SK-N-SH (cell line): ENCODE measurements around the gene CEP85. TPM values are rescaled to one million over a fixed set of nuclear protein-coding genes. Genes with fewer than 3 reads are reported as not detected.

Source experiments
- CTCF ChIA-PET: fragments of 300-600, 350-600 bp; formaldehyde crosslinking; extraction: SDS; loops from one replicate; lab custom pipeline; 2021; lab: Yijun Ruan, JAX
- POLR2A ChIA-PET: fragments of 350-600 bp; sonication (Branson Sonifier 250); formaldehyde crosslinking; extraction: SDS; loops from one replicate; lab custom pipeline; 2020; ENCODE audit warnings: antibody characterized with exemption, inconsistent platforms; lab: Yijun Ruan, JAX
- DNase-seq: peaks from one replicate; pipeline ENCODE4 v3.0.0; 2012
- H2AFZ ChIP-seq: fragments of 200-600 bp; sonication (generic); 2 replicates; pipeline ENCODE4 v1.8.1; 2016; ENCODE audit warnings: antibody characterized with exemption, mild to moderate bottlenecking, low read depth
- H3F3A ChIP-seq: fragments of 200-600 bp; sonication (generic); replicated peaks from 2 replicates; pipeline ENCODE3; 2016; ENCODE audit warnings: antibody characterized with exemption, mild to moderate bottlenecking; ENCODE audit not compliant: insufficient read depth
- H3K27ac ChIP-seq, 2 experiments: fragments of 200-500 bp in 1 of 2; fragments of 200-600 bp in 1 of 2; sonication (Bioruptor generic) in 1 of 2; sonication (generic), shearing (Covaris generic) in 1 of 2; 2 replicates each; pipeline versions ENCODE4 v1.5.1 to v1.6.1; 2014 to 2016; ENCODE audit warnings: low read depth in 2 of 2, inconsistent platforms in 1 of 2, low read length in 1 of 2, mild to moderate bottlenecking in 1 of 2, mixed read lengths in 1 of 2
- H3K27me3 ChIP-seq: fragments of 200-600 bp; sonication (generic), shearing (Covaris generic); 2 replicates; pipeline ENCODE4 v1.6.1; 2016; ENCODE audit warnings: mixed run types; ENCODE audit not compliant: insufficient read depth
- H3K36me3 ChIP-seq, 2 experiments: fragments of 200-500 bp in 1 of 2; fragments of 200-600 bp in 1 of 2; sonication (Bioruptor generic) in 1 of 2; sonication (generic) in 1 of 2; replicated peaks in 1 of 2; 2 replicates each; pipeline versions ENCODE3 to v1.5.1; 2014 to 2016; ENCODE audit warnings: low read length in 1 of 2, mild to moderate bottlenecking in 1 of 2; ENCODE audit not compliant: insufficient read depth in 2 of 2, control insufficient read depth in 1 of 2
- H3K4me1 ChIP-seq, 2 experiments: fragments of 200-500 bp in 1 of 2; fragments of 200-600 bp in 1 of 2; sonication (Bioruptor generic) in 1 of 2; sonication (generic), shearing (Covaris generic) in 1 of 2; 2 replicates each; pipeline versions ENCODE4 v1.5.1 to v1.6.1; 2014 to 2016; ENCODE audit warnings: low read depth in 1 of 2, low read length in 1 of 2, mixed run types in 1 of 2; ENCODE audit not compliant: insufficient read depth in 2 of 2, control insufficient read depth in 1 of 2
- H3K4me2 ChIP-seq: fragments of 200-600 bp; sonication (generic), shearing (Covaris generic); 2 replicates; pipeline ENCODE4 v1.6.1; 2017; ENCODE audit warnings: mixed run types
- H3K4me3 ChIP-seq, 2 experiments: fragments of 200-500 bp in 1 of 2; fragments of 200-600 bp in 1 of 2; sonication (Bioruptor generic) in 1 of 2; sonication (generic), shearing (Covaris generic) in 1 of 2; 2 replicates each; pipeline versions ENCODE4 v1.5.1 to v1.8.1; 2014 to 2016; ENCODE audit warnings: low read depth in 2 of 2, inconsistent platforms in 1 of 2, low read length in 1 of 2, mild to moderate bottlenecking in 1 of 2, mixed read lengths in 1 of 2, moderate library complexity in 1 of 2
- H3K79me2 ChIP-seq: fragments of 200-600 bp; sonication (generic); 2 replicates; pipeline ENCODE4 v1.8.1; 2017; ENCODE audit warnings: mild to moderate bottlenecking; ENCODE audit not compliant: insufficient read depth
- H3K9ac ChIP-seq: fragments of 200-600 bp; sonication (generic); 2 replicates; pipeline ENCODE4 v1.6.1; 2017; ENCODE audit warnings: mixed run types
- H3K9me2 ChIP-seq: fragments of 200-600 bp; sonication (generic); 2 replicates; pipeline ENCODE4 v1.6.1; 2017; ENCODE audit warnings: mixed run types
- H3K9me3 ChIP-seq: fragments of 200-600 bp; sonication (generic); 2 replicates; pipeline ENCODE4 v1.6.1; 2017; ENCODE audit warnings: mixed run types, mild to moderate bottlenecking, moderate library complexity
- H4K20me1 ChIP-seq: fragments of 200-600 bp; sonication (generic); 2 replicates; pipeline ENCODE4 v1.6.1; 2017; ENCODE audit warnings: mild to moderate bottlenecking, mixed run types; ENCODE audit not compliant: insufficient read depth
- CHD2 ChIP-seq: fragments of 150-350 bp; IDR thresholded peaks from 2 replicates; pipeline ENCODE4 v1.6.1; 2018; ENCODE audit warnings: low read length; ENCODE audit not compliant: partially characterized antibody
- ELF1 ChIP-seq: IDR thresholded peaks from 2 replicates; pipeline ENCODE4 v1.4.0; 2012
- EP300 ChIP-seq, 2 experiments: IDR thresholded peaks; 2 replicates each; pipeline versions ENCODE4 v1.4.0 to v1.6.1; 2012; ENCODE audit warnings: borderline replicate concordance in 1 of 2, low read depth in 1 of 2, low read length in 1 of 2
- EZH2phosphoT487 ChIP-seq: fragments of 200-600 bp; sonication (generic); IDR thresholded peaks from 2 replicates; pipeline ENCODE4 v1.6.1; 2017; ENCODE audit warnings: low read depth, mixed run types, mild to moderate bottlenecking, antibody characterized with exemption, moderate library complexity, borderline replicate concordance
- FOSL2 ChIP-seq: IDR thresholded peaks from 2 replicates; pipeline ENCODE4 v1.4.0; 2012; ENCODE audit warnings: low read depth, mild to moderate bottlenecking, moderate library complexity, borderline replicate concordance
- FOXJ3 ChIP-seq: sonication (generic); formaldehyde crosslinking; IDR thresholded peaks from 2 replicates; pipeline ENCODE4 v1.5.1; 2020; ENCODE audit warnings: mild to moderate bottlenecking, missing genetic modification reagents
- GABPA ChIP-seq: IDR thresholded peaks from 2 replicates; pipeline ENCODE4 v1.4.0; 2012; ENCODE audit warnings: low read depth, mild to moderate bottlenecking
- GATA2 ChIP-seq: sonication (generic); formaldehyde crosslinking; IDR thresholded peaks from 2 replicates; pipeline ENCODE4 v1.5.0; 2020; ENCODE audit warnings: mild to moderate bottlenecking, missing genetic modification reagents
- IRF3 ChIP-seq: fragments of 150-350 bp; IDR thresholded peaks from 2 replicates; pipeline ENCODE4 v1.6.1; 2016; ENCODE audit warnings: mild to moderate bottlenecking, low read depth, low read length
- JUND ChIP-seq: IDR thresholded peaks from 2 replicates; pipeline ENCODE4 v1.4.0; 2012
- MAX ChIP-seq: IDR thresholded peaks from 2 replicates; pipeline ENCODE4 v1.4.0; 2012; ENCODE audit warnings: low read depth
- MEF2A ChIP-seq: IDR thresholded peaks from 2 replicates; pipeline ENCODE4 v1.4.0; 2012; ENCODE audit warnings: low read depth, borderline replicate concordance
- MXI1 ChIP-seq: IDR thresholded peaks from 2 replicates; pipeline ENCODE4 v1.6.1; 2012; ENCODE audit warnings: mild to moderate bottlenecking, low read depth, low read length, improper control_type of control experiment
- NFIC ChIP-seq: IDR thresholded peaks from 2 replicates; pipeline ENCODE4 v1.4.0; 2012; ENCODE audit warnings: borderline replicate concordance
- NRF1 ChIP-seq: IDR thresholded peaks from 2 replicates; pipeline ENCODE4 v1.6.1; 2012; ENCODE audit warnings: low read depth, mild to moderate bottlenecking, low read length
- PBX3 ChIP-seq: IDR thresholded peaks from 2 replicates; pipeline ENCODE4; 2012
- REST ChIP-seq: IDR thresholded peaks from 2 replicates; pipeline ENCODE4 v1.6.1; 2012; ENCODE audit warnings: mild to moderate bottlenecking, low read depth, low read length, moderate library complexity
- RFX5 ChIP-seq: IDR thresholded peaks from 2 replicates; pipeline ENCODE4 v1.6.1; 2012; ENCODE audit warnings: mild to moderate bottlenecking, improper control_type of control experiment, low read length
- RXRA ChIP-seq: IDR thresholded peaks from 2 replicates; pipeline ENCODE4 v1.4.0; 2012; ENCODE audit warnings: low read depth, mild to moderate bottlenecking, borderline replicate concordance
- SIN3A ChIP-seq: IDR thresholded peaks from 2 replicates; pipeline ENCODE4 v1.6.1; 2012; ENCODE audit warnings: low read depth, mild to moderate bottlenecking, low read length, moderate library complexity, borderline replicate concordance
- SMC3 ChIP-seq: IDR thresholded peaks from 2 replicates; pipeline ENCODE4 v1.6.1; 2012; ENCODE audit warnings: low read depth, low read length, improper control_type of control experiment
- TCF12 ChIP-seq: IDR thresholded peaks from 2 replicates; pipeline ENCODE4 v1.4.0; 2012
- TEAD4 ChIP-seq: IDR thresholded peaks from 2 replicates; pipeline ENCODE4 v1.4.0; 2012; ENCODE audit warnings: mild to moderate bottlenecking, borderline replicate concordance; ENCODE audit not compliant: insufficient read depth
- YY1 ChIP-seq: IDR thresholded peaks from 2 replicates; pipeline ENCODE4 v1.4.0; 2012; ENCODE audit warnings: low read depth, mild to moderate bottlenecking
- WGBS: methylation state at CpG from one replicate; pipeline ENCODE4 v1.1.6; 2017; ENCODE audit warnings: low lambda C conversion rate; 5-methylcytosine and 5-hydroxymethylcytosine counted together
- polyA plus RNA-seq, 3 experiments: library from polyadenylated mRNA; depleted of rRNA; stranded (reverse); fragments of >200 nt; gene quantifications; 2 replicates each; pipeline ENCODE4 v1.2.3, GENCODE V29; 2012

The CEP85 gene
- polyA plus RNA-seq, 1 of the 3 experiments (the other 2 are of a cell fraction): 12.1 TPM

GRCh38 chr1:26278724-26279455 lies 44.9 kb downstream of the CEP85 start:
- 82% methylated on average over 7 of the region's 9 CpGs for WGBS
- Histone ChIP-seq H2AFZ (no peak overlapping the region), H3K4me3 (peak overlapping the region; percentile 85 to 95), H4K20me1 (peaks cover 26% of the 10 kb centered on the region), H3K27me3 (no peaks in the 10 kb centered on the region), H3K4me1 (peaks cover 36 to 63% of the 10 kb centered on the region in 2 experiments; a peak in 3 of 4 replicates), H3K9me2 (no peaks in the 10 kb centered on the region), H3K27ac (peak overlapping the region; percentile 76 to 87), H3K9ac (peak overlapping the region; percentile 81), H3K36me3 (peaks cover 9 to 29% of the 10 kb centered on the region in 2 experiments), H3K9me3 (no peaks in the 10 kb centered on the region), H3K4me2 (peak overlapping the region; percentile 95), H3F3A (peaks cover 61% of the 10 kb centered on the region), H3K79me2 (peaks cover 47% of the 10 kb centered on the region)
- ChIA-PET POLR2A (interaction anchor here (1.3 to 2.3 kb wide), 4 partner anchors 10 to 193 kb away, joined by 4 to 10 read pairs (median 5); partner anchors contain the start of gene HMGN2), CTCF (interaction anchor here (0.6 to 9.5 kb wide), 26 partner anchors 8 to 176 kb away, joined by 3 to 204 read pairs (median 4); partner anchors contain the start of genes C1orf232, CD52, CEP85 and FAM110D)
- TF ChIP-seq SIN3A (no peak), REST (no peak), YY1 (no peak), TEAD4 (no peak), RFX5 (no peak), CHD2 (no peak), IRF3 (no peak), MXI1 (no peak), PBX3 (0 out of 2 replicates have a peak, but pooled peaks have one; percentile 15), ELF1 (no peak), NRF1 (no peak), MEF2A (no peak), NFIC (no peak), RXRA (no peak), FOSL2 (peak; percentile 8; the same call in 1 of the 2 replicates), TCF12 (0 out of 2 replicates have a peak, but pooled peaks have one; percentile 35), EZH2phosphoT487 (no peak), GATA2 (CRISPR knock-in tag) (no peak), GABPA (no peak), MAX (no peak), EP300 (IDR thresholded peaks at IDR 0.05; ENCODE audit: borderline replicate concordance in 1 of 2, low read depth in 1 of 2, low read length in 1 of 2) (no peak), SMC3 (no peak), FOXJ3 (CRISPR knock-in tag) (no peak), JUND (no peak)
- no peak for DNase-seq
